ENCODE results near the gene KCP. TPM values are rescaled to one million over a fixed set of nuclear protein-coding genes. Genes with fewer than 3 reads are reported as not detected.

The KCP gene
- total and polyA plus RNA-seq, 4 experiments from 2014 or later = 0.39 to 0.55 TPM; not detected in 2

DNA sequence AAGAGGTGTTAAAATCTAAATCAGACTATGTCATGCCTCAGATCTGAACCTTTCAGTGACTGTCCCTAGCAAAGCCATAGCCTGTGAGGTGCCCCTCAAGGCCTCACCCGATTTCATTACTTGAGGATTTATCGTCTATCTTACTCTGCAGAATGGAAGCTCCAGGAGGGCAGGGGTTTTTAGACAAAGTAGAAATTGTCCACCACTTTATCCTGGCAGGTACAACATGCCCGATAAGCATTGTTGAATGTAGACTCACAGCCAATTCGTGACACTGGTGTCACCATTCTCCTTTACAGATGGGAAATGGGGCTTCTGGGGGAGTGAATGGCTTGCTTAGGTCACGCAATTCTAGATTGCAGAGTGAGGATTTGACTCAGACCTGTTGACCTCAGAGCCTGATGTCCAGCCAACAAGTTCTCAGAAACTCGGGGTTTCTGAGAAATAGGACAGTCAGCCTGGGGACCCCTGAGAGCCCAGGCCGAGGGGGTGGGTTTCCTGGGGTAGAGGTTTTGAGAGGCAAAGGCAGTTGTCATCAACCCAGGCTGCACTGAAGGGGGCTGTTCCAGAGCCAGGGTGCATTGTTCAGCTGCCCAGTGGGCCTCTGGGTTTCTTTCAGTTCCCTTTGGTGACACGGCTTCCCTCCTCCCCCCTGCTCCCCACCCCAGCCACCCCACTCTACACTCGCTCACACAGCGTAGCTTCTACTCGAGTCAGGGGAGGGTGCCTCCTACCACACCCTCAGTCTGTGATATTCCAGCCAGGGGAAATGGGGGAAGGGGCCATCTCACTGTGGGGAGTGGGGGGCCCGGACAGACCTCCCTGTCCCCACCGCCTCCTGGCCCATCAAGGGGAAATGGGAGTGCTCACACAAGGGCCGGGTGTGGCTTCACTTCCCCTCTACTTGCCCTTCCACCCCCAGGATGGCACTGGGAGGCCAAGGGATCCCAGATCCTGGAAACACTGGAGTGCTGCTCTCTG is 24.1 kb upstream of the KCP start:
- Mint-ChIP-seq H3K27me3 (peaks cover 0 to 3% of the 10 kb centered on the region in 2 donors), H3K4me1 (peaks cover 20 to 50% (median 31%) of the 10 kb centered on the region in 4 donors), H3K36me3 (peaks cover 0 to 4% of the 10 kb centered on the region in 2 donors), H3K9me3 (no peaks in the 10 kb centered on the region), H3K27ac (no peak overlapping the region), H3K4me3 (peak overlapping the region in 1 of 8 donors; percentile 29)
- H3K36me3 ChIP-seq (ENCODE audit: insufficient read depth, low read length) = no peaks in the 10 kb centered on the region
- no peaks in the 10 kb centered on the region for H3K9me3 ChIP-seq (ENCODE audit: control insufficient read depth in 1 of 2, low read length in 2 of 2)
- H3K27me3 ChIP-seq (ENCODE audit: insufficient read depth, low read length) = no peaks in the 10 kb centered on the region
- intact Hi-C loops (cut with micrococcal nuclease) = no loop called here
- POLR2A ChIA-PET (ENCODE audit: partially characterized antibody) = interaction anchor here (2.9 kb wide), 1 partner anchor 13 kb away, joined by 10 read pairs; no protein-coding TSS in a partner anchor
- H3K27ac ChIP-seq (ENCODE audit: low read depth, low read length) = no peak overlapping the region
- no peak overlapping the region for H3K4me3 ChIP-seq (ENCODE audit: low read length in 2 of 2)
- H3K4me1 ChIP-seq (ENCODE audit: insufficient read depth, low read length) = peaks cover 32% of the 10 kb centered on the region
- CTCF ChIA-PET (ENCODE audit: partially characterized antibody) = no interaction called here
- no peak for DNase-seq

DNA sequence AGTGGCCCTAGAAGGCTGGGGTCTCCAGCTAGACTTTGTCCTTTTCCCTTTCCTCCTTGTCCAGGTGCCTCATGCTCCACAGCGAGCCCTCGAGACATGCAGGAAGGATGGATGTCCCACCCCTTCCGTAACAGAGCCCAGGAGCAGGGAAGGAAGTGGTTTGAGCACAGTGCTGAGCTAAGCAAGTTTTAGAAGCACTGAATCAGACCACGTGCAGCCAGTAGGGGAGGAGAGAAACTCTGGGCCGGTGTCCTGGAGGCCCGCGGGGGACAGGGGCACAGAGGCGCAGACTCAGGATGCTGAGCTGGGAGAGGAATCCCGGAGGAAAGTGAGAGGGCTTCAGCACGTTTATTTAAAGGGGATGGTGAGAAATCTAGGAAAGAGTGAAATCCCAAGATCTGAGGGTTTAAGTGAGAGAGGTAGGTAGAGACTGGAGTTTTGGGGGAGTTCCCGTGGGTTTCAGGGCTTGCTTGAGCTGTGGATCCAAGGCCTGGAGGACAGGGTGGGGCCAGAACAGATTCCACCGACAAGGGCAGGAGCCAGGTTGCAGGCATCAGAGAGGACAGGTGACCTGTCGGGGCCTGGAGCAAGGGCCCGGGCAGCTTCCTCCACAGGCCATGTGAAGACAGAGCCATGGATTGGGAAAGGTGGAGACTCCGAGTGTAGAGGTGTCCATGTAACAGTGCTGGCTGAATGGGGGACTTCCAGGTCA is 22.8 kb upstream of the KCP start:
- H3K9me3 ChIP-seq (ENCODE audit: control insufficient read depth in 1 of 2, low read length in 2 of 2) = no peaks in the 10 kb centered on the region
- Mint-ChIP-seq H3K9me3 (no peaks in the 10 kb centered on the region), H3K27ac (peak overlapping the region; percentile 63 to 94 (median 89)), H3K4me1 (peaks cover 15 to 41% (median 23%) of the 10 kb centered on the region in 4 donors), H3K36me3 (no peaks in the 10 kb centered on the region), H3K4me3 (peak overlapping the region; percentile 57 to 95 (median 88)), H3K27me3 (peaks cover 0 to 3% of the 10 kb centered on the region in 2 donors)
- no peaks in the 10 kb centered on the region for H3K36me3 ChIP-seq (ENCODE audit: insufficient read depth, low read length)
- ChIA-PET CTCF (ENCODE audit: partially characterized antibody) (interaction anchor here (0.8 to 2.0 kb wide), 4 partner anchors 13 to 158 kb away, joined by 3 to 5 read pairs (median 4); no protein-coding TSS in a partner anchor), POLR2A (ENCODE audit: partially characterized antibody) (interaction anchor here (0.6 to 2.9 kb wide), 6 partner anchors 8 to 194 kb away, joined by 3 to 10 read pairs (median 4); partner anchors contain the start of genes CALU and TNPO3)
- H3K4me1 ChIP-seq (ENCODE audit: insufficient read depth, low read length) = peaks cover 25% of the 10 kb centered on the region
- intact Hi-C loops (cut with micrococcal nuclease) = loop anchor here (1.0 kb wide), 1 partner anchor 29 kb away; no protein-coding TSS in a partner anchor
- H3K27ac ChIP-seq (ENCODE audit: low read depth, low read length) = peak overlapping the region; percentile 35
- H3K27me3 ChIP-seq (ENCODE audit: insufficient read depth, low read length) = no peaks in the 10 kb centered on the region
- DNase-seq = peak; percentile 45 to 64 (median 58)
- peak overlapping the region in 1 of 2 donors; percentile 26 for H3K4me3 ChIP-seq (ENCODE audit: low read length in 2 of 2)

DNA sequence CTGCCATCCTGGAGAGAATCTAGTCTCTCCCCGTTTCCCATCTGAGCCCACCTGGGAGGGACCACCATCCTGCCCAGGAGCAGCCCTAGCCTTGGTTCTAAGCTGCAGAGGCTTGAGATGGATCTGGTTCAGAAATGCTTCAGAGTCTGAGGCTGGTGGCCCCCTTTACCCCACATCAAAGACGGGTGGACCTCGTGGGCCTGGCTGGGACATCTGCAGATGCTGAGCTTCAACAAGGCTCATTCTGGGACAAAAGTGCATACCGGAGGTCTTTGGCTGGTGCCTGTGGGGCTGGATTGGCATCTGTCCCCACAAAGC is 22.3 kb upstream of the KCP start:
- DNase-seq = no peak
- Histone ChIP-seq H3K4me3 (ENCODE audit: low read length in 2 of 2) (peak overlapping the region in 1 of 2 donors; percentile 26), H3K4me1 (ENCODE audit: insufficient read depth, low read length) (peaks cover 25% of the 10 kb centered on the region), H3K36me3 (ENCODE audit: insufficient read depth, low read length) (no peaks in the 10 kb centered on the region), H3K27ac (ENCODE audit: low read depth, low read length) (peak overlapping the region; percentile 35), H3K27me3 (ENCODE audit: insufficient read depth, low read length) (no peaks in the 10 kb centered on the region), H3K9me3 (ENCODE audit: control insufficient read depth in 1 of 2, low read length in 2 of 2) (no peaks in the 10 kb centered on the region)
- Mint-ChIP-seq H3K27ac (peak overlapping the region in 5 of 7 donors; percentile 53 to 94 (median 81)), H3K27me3 (peaks cover 0 to 3% of the 10 kb centered on the region in 2 donors), H3K4me3 (peak overlapping the region in 7 of 8 donors; percentile 80 to 95 (median 89)), H3K4me1 (peaks cover 15 to 41% (median 23%) of the 10 kb centered on the region in 4 donors), H3K9me3 (no peaks in the 10 kb centered on the region), H3K36me3 (no peaks in the 10 kb centered on the region)
- intact Hi-C loops (cut with micrococcal nuclease) = loop anchor here (1.0 kb wide), 1 partner anchor 29 kb away; no protein-coding TSS in a partner anchor
- ChIA-PET POLR2A (ENCODE audit: partially characterized antibody) (interaction anchor here (0.6 to 2.9 kb wide), 6 partner anchors 8 to 194 kb away, joined by 3 to 10 read pairs (median 4); partner anchors contain the start of genes CALU and TNPO3), CTCF (ENCODE audit: partially characterized antibody) (interaction anchor here (0.8 to 2.0 kb wide), 4 partner anchors 14 to 159 kb away, joined by 3 to 5 read pairs (median 4); no protein-coding TSS in a partner anchor)

- H3K27me3 Mint-ChIP-seq = peaks cover 0 to 2% of the 10 kb centered on the region in 2 donors
- POLR2A ChIA-PET (ENCODE audit: partially characterized antibody) = interaction anchor here (0.6 to 2.9 kb wide), 6 partner anchors 9 to 193 kb away, joined by 3 to 10 read pairs (median 4); partner anchors contain the start of genes CALU and TNPO3
- CTCF ChIA-PET (ENCODE audit: partially characterized antibody) = interaction anchor here (1.5 to 2.0 kb wide), 2 partner anchors 29 to 35 kb away, joined by 4 to 5 read pairs; no protein-coding TSS in a partner anchor
These were observed 21.7 kb upstream of the KCP start for GRCh38 chr7:128931965-128932861.

GRCh38 chr7:128931190-128931798 is 20.8 kb upstream of the KCP start:
- no peaks in the 10 kb centered on the region for H3K9me3 Mint-ChIP-seq
- H3K27ac Mint-ChIP-seq = no peak overlapping the region
- intact Hi-C loops (cut with micrococcal nuclease) = no loop called here
- H3K27ac ChIP-seq (ENCODE audit: low read depth, low read length) = no peak overlapping the region
- ChIA-PET CTCF (ENCODE audit: partially characterized antibody) (no interaction called here), POLR2A (ENCODE audit: partially characterized antibody) (no interaction called here)
- no peaks in the 10 kb centered on the region for H3K9me3 ChIP-seq (ENCODE audit: control insufficient read depth in 1 of 2, low read length in 2 of 2)
- no peaks in the 10 kb centered on the region for H3K27me3 Mint-ChIP-seq
- no peak for DNase-seq
- peaks cover 21% of the 10 kb centered on the region for H3K4me1 ChIP-seq (ENCODE audit: insufficient read depth, low read length)
- no peaks in the 10 kb centered on the region for H3K36me3 Mint-ChIP-seq
- no peak overlapping the region for H3K4me3 ChIP-seq (ENCODE audit: low read length in 2 of 2)
- H3K36me3 ChIP-seq (ENCODE audit: insufficient read depth, low read length) = no peaks in the 10 kb centered on the region
- no peaks in the 10 kb centered on the region for H3K27me3 ChIP-seq (ENCODE audit: insufficient read depth, low read length)
- peaks cover 9 to 31% (median 16%) of the 10 kb centered on the region in 4 donors for H3K4me1 Mint-ChIP-seq
- H3K4me3 Mint-ChIP-seq = no peak overlapping the region

More at GRCh38 chr7:128931965-128932861, 21.7 kb upstream of the KCP start:
- no peaks in the 10 kb centered on the region for H3K27me3 ChIP-seq (ENCODE audit: insufficient read depth, low read length)
- H3K9me3 ChIP-seq (ENCODE audit: control insufficient read depth in 1 of 2, low read length in 2 of 2) = no peaks in the 10 kb centered on the region
- no peaks in the 10 kb centered on the region for H3K36me3 ChIP-seq (ENCODE audit: insufficient read depth, low read length)
- no peak overlapping the region for H3K27ac Mint-ChIP-seq
- intact Hi-C loops (cut with micrococcal nuclease) = no loop called here
- peak overlapping the region in 4 of 8 donors; percentile 5 to 89 (median 64) for H3K4me3 Mint-ChIP-seq
- DNase-seq = no peak
- peaks cover 21% of the 10 kb centered on the region for H3K4me1 ChIP-seq (ENCODE audit: insufficient read depth, low read length)
- H3K36me3 Mint-ChIP-seq = no peaks in the 10 kb centered on the region
- no peak overlapping the region for H3K27ac ChIP-seq (ENCODE audit: low read depth, low read length)
- peak overlapping the region in 1 of 2 donors; percentile 26 for H3K4me3 ChIP-seq (ENCODE audit: low read length in 2 of 2)
- no peaks in the 10 kb centered on the region for H3K9me3 Mint-ChIP-seq
- H3K4me1 Mint-ChIP-seq = peaks cover 13 to 37% (median 20%) of the 10 kb centered on the region in 4 donors
